SK-N-SH (cell line): ENCODE results near the gene PTS. TPM values are rescaled to one million over a fixed set of nuclear protein-coding genes. Genes with fewer than 3 reads are reported as not detected.
"Not testable (repeated sequence)": the region's sequence is repeated elsewhere in the genome, so short reads cannot be mapped to it uniquely, and the experiment has no call there.

Experiments used
- CTCF ChIA-PET: fragments of 300-600, 350-600 bp; formaldehyde crosslinking; extraction: SDS; loops from one replicate; lab custom pipeline; 2021; lab: Yijun Ruan, JAX
- POLR2A ChIA-PET: fragments of 350-600 bp; sonication (Branson Sonifier 250); formaldehyde crosslinking; extraction: SDS; loops from one replicate; lab custom pipeline; 2020; ENCODE audit warnings: antibody characterized with exemption, inconsistent platforms; lab: Yijun Ruan, JAX
- DNase-seq: peaks from one replicate; pipeline ENCODE4 v3.0.0; 2012
- H2AFZ ChIP-seq: fragments of 200-600 bp; sonication (generic); 2 replicates; pipeline ENCODE4 v1.8.1; 2016; ENCODE audit warnings: antibody characterized with exemption, mild to moderate bottlenecking, low read depth
- H3F3A ChIP-seq: fragments of 200-600 bp; sonication (generic); replicated peaks from 2 replicates; pipeline ENCODE3; 2016; ENCODE audit warnings: antibody characterized with exemption, mild to moderate bottlenecking; ENCODE audit not compliant: insufficient read depth
- H3K27ac ChIP-seq, 2 experiments: fragments of 200-500 bp in 1 of 2; fragments of 200-600 bp in 1 of 2; sonication (Bioruptor generic) in 1 of 2; sonication (generic), shearing (Covaris generic) in 1 of 2; 2 replicates each; pipeline versions ENCODE4 v1.5.1 to v1.6.1; 2014 to 2016; ENCODE audit warnings: low read depth in 2 of 2, inconsistent platforms in 1 of 2, low read length in 1 of 2, mild to moderate bottlenecking in 1 of 2, mixed read lengths in 1 of 2
- H3K27me3 ChIP-seq: fragments of 200-600 bp; sonication (generic), shearing (Covaris generic); 2 replicates; pipeline ENCODE4 v1.6.1; 2016; ENCODE audit warnings: mixed run types; ENCODE audit not compliant: insufficient read depth
- H3K36me3 ChIP-seq, 2 experiments: fragments of 200-500 bp in 1 of 2; fragments of 200-600 bp in 1 of 2; sonication (Bioruptor generic) in 1 of 2; sonication (generic) in 1 of 2; replicated peaks in 1 of 2; 2 replicates each; pipeline versions ENCODE3 to v1.5.1; 2014 to 2016; ENCODE audit warnings: low read length in 1 of 2, mild to moderate bottlenecking in 1 of 2; ENCODE audit not compliant: insufficient read depth in 2 of 2, control insufficient read depth in 1 of 2
- H3K4me1 ChIP-seq, 2 experiments: fragments of 200-500 bp in 1 of 2; fragments of 200-600 bp in 1 of 2; sonication (Bioruptor generic) in 1 of 2; sonication (generic), shearing (Covaris generic) in 1 of 2; 2 replicates each; pipeline versions ENCODE4 v1.5.1 to v1.6.1; 2014 to 2016; ENCODE audit warnings: low read depth in 1 of 2, low read length in 1 of 2, mixed run types in 1 of 2; ENCODE audit not compliant: insufficient read depth in 2 of 2, control insufficient read depth in 1 of 2
- H3K4me2 ChIP-seq: fragments of 200-600 bp; sonication (generic), shearing (Covaris generic); 2 replicates; pipeline ENCODE4 v1.6.1; 2017; ENCODE audit warnings: mixed run types
- H3K4me3 ChIP-seq, 2 experiments: fragments of 200-500 bp in 1 of 2; fragments of 200-600 bp in 1 of 2; sonication (Bioruptor generic) in 1 of 2; sonication (generic), shearing (Covaris generic) in 1 of 2; 2 replicates each; pipeline versions ENCODE4 v1.5.1 to v1.8.1; 2014 to 2016; ENCODE audit warnings: low read depth in 2 of 2, inconsistent platforms in 1 of 2, low read length in 1 of 2, mild to moderate bottlenecking in 1 of 2, mixed read lengths in 1 of 2, moderate library complexity in 1 of 2
- H3K79me2 ChIP-seq: fragments of 200-600 bp; sonication (generic); 2 replicates; pipeline ENCODE4 v1.8.1; 2017; ENCODE audit warnings: mild to moderate bottlenecking; ENCODE audit not compliant: insufficient read depth
- H3K9ac ChIP-seq: fragments of 200-600 bp; sonication (generic); 2 replicates; pipeline ENCODE4 v1.6.1; 2017; ENCODE audit warnings: mixed run types
- H3K9me2 ChIP-seq: fragments of 200-600 bp; sonication (generic); 2 replicates; pipeline ENCODE4 v1.6.1; 2017; ENCODE audit warnings: mixed run types
- H3K9me3 ChIP-seq: fragments of 200-600 bp; sonication (generic); 2 replicates; pipeline ENCODE4 v1.6.1; 2017; ENCODE audit warnings: mixed run types, mild to moderate bottlenecking, moderate library complexity
- H4K20me1 ChIP-seq: fragments of 200-600 bp; sonication (generic); 2 replicates; pipeline ENCODE4 v1.6.1; 2017; ENCODE audit warnings: mild to moderate bottlenecking, mixed run types; ENCODE audit not compliant: insufficient read depth
- EZH2phosphoT487 ChIP-seq: fragments of 200-600 bp; sonication (generic); IDR thresholded peaks from 2 replicates; pipeline ENCODE4 v1.6.1; 2017; ENCODE audit warnings: low read depth, mixed run types, mild to moderate bottlenecking, antibody characterized with exemption, moderate library complexity, borderline replicate concordance
- FOSL2 ChIP-seq: IDR thresholded peaks from 2 replicates; pipeline ENCODE4 v1.4.0; 2012; ENCODE audit warnings: low read depth, mild to moderate bottlenecking, moderate library complexity, borderline replicate concordance
- FOXJ3 ChIP-seq: sonication (generic); formaldehyde crosslinking; IDR thresholded peaks from 2 replicates; pipeline ENCODE4 v1.5.1; 2020; ENCODE audit warnings: mild to moderate bottlenecking, missing genetic modification reagents
- MXI1 ChIP-seq: IDR thresholded peaks from 2 replicates; pipeline ENCODE4 v1.6.1; 2012; ENCODE audit warnings: mild to moderate bottlenecking, low read depth, low read length, improper control_type of control experiment
- NFIC ChIP-seq: IDR thresholded peaks from 2 replicates; pipeline ENCODE4 v1.4.0; 2012; ENCODE audit warnings: borderline replicate concordance
- RXRA ChIP-seq: IDR thresholded peaks from 2 replicates; pipeline ENCODE4 v1.4.0; 2012; ENCODE audit warnings: low read depth, mild to moderate bottlenecking, borderline replicate concordance
- SMC3 ChIP-seq: IDR thresholded peaks from 2 replicates; pipeline ENCODE4 v1.6.1; 2012; ENCODE audit warnings: low read depth, low read length, improper control_type of control experiment
- WGBS: methylation state at CpG from one replicate; pipeline ENCODE4 v1.1.6; 2017; ENCODE audit warnings: low lambda C conversion rate; 5-methylcytosine and 5-hydroxymethylcytosine counted together
- polyA plus RNA-seq, 3 experiments: library from polyadenylated mRNA; depleted of rRNA; stranded (reverse); fragments of >200 nt; gene quantifications; 2 replicates each; pipeline ENCODE4 v1.2.3, GENCODE V29; 2012
- TF ChIP-seq, protein P1 (sequence below): IDR thresholded peaks from 2 replicates; pipeline ENCODE4 v1.6.1; 2012; ENCODE audit warnings: mild to moderate bottlenecking, low read depth, low read length, moderate library complexity
- TF ChIP-seq, protein P2 (sequence below): fragments of 150-350 bp; IDR thresholded peaks from 2 replicates; pipeline ENCODE4 v1.6.1; 2017; ENCODE audit warnings: antibody characterized with exemption, low read length, low read depth, borderline replicate concordance
- TF ChIP-seq, protein P3 (sequence below): IDR thresholded peaks from 2 replicates; pipeline ENCODE4; 2012
- TF ChIP-seq, protein P4 (sequence below): IDR thresholded peaks from 2 replicates; pipeline ENCODE4 v1.4.0; 2012; ENCODE audit warnings: low read depth, borderline replicate concordance

PTS gene
- polyA plus RNA-seq, 1 of the 3 experiments (the other 2 are of a cell fraction), result 54.0 TPM

DNA sequence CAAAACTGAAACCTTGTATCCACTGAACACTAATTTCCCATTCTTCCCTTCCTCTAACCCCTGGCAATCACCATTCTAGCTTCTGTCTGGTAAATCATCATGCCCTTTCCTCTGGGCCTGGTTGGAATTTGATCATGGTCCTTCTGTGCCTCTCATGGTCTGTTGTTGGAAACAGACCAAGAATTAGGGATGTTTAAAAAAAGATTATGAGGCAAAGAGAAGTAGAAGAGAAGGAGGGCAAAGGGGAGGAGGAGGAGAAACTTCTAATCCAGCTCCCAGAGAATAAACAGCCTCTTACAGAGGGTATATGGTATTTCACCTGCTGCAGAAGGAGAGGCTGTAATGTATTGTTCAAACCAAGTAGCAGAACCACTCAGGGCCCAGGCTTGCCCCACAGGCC is 40.3 kb upstream of the PTS start (continued):
- TF ChIP-seq, protein P1, sequence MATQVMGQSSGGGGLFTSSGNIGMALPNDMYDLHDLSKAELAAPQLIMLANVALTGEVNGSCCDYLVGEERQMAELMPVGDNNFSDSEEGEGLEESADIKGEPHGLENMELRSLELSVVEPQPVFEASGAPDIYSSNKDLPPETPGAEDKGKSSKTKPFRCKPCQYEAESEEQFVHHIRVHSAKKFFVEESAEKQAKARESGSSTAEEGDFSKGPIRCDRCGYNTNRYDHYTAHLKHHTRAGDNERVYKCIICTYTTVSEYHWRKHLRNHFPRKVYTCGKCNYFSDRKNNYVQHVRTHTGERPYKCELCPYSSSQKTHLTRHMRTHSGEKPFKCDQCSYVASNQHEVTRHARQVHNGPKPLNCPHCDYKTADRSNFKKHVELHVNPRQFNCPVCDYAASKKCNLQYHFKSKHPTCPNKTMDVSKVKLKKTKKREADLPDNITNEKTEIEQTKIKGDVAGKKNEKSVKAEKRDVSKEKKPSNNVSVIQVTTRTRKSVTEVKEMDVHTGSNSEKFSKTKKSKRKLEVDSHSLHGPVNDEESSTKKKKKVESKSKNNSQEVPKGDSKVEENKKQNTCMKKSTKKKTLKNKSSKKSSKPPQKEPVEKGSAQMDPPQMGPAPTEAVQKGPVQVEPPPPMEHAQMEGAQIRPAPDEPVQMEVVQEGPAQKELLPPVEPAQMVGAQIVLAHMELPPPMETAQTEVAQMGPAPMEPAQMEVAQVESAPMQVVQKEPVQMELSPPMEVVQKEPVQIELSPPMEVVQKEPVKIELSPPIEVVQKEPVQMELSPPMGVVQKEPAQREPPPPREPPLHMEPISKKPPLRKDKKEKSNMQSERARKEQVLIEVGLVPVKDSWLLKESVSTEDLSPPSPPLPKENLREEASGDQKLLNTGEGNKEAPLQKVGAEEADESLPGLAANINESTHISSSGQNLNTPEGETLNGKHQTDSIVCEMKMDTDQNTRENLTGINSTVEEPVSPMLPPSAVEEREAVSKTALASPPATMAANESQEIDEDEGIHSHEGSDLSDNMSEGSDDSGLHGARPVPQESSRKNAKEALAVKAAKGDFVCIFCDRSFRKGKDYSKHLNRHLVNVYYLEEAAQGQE, result no peak
- no peak for TF ChIP-seq NFIC
- TF ChIP-seq, protein P2, sequence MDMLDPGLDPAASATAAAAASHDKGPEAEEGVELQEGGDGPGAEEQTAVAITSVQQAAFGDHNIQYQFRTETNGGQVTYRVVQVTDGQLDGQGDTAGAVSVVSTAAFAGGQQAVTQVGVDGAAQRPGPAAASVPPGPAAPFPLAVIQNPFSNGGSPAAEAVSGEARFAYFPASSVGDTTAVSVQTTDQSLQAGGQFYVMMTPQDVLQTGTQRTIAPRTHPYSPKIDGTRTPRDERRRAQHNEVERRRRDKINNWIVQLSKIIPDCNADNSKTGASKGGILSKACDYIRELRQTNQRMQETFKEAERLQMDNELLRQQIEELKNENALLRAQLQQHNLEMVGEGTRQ, result no peak

DNA sequence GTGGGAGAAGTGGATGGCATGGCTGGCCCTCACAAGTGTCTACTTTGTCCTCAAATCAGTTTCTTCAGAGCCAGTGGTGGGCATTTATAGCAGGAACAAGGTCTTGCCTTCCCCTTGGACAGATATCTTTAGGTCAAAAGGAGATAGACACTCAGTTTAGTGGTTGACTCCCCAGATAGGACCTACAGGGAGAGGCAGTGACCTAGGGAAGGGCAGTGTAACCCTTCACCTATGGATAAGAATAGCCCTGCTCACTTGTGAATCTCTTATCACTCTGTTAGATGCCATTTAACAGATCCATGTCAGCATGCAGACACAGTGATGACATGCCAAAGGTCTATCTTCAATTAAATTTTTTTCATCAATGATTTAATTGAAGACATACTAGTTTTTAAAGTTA is 39.9 kb upstream of the PTS start:
- no peaks in the 10 kb centered on the region for H3K9me2 ChIP-seq
- H4K20me1 ChIP-seq, result no peaks in the 10 kb centered on the region
- no peak overlapping the region for H3K9ac ChIP-seq
- no peak overlapping the region for H3K4me2 ChIP-seq
- H3F3A ChIP-seq, result no peaks in the 10 kb centered on the region
- no peak overlapping the region for H3K27ac ChIP-seq
- DNase-seq, result no peak
- no peak overlapping the region for H3K4me3 ChIP-seq
- H3K79me2 ChIP-seq, result no peaks in the 10 kb centered on the region
- ChIA-PET POLR2A (no interaction called here), CTCF (interaction anchor here (1.8 kb wide), 1 partner anchor 11 kb away, joined by 3 read pairs; the partner anchor contains the start of gene BCO2)
- H3K9me3 ChIP-seq, result no peaks in the 10 kb centered on the region
- no peaks in the 10 kb centered on the region for H3K27me3 ChIP-seq
- no peaks in the 10 kb centered on the region; a peak in 1 of 4 replicates for H3K4me1 ChIP-seq
- TF ChIP-seq EZH2phosphoT487 (no peak), FOSL2 (no peak), FOXJ3 (no peak), MXI1 (no peak), RXRA (no peak), SMC3 (no peak)
- TF ChIP-seq, protein P3, sequence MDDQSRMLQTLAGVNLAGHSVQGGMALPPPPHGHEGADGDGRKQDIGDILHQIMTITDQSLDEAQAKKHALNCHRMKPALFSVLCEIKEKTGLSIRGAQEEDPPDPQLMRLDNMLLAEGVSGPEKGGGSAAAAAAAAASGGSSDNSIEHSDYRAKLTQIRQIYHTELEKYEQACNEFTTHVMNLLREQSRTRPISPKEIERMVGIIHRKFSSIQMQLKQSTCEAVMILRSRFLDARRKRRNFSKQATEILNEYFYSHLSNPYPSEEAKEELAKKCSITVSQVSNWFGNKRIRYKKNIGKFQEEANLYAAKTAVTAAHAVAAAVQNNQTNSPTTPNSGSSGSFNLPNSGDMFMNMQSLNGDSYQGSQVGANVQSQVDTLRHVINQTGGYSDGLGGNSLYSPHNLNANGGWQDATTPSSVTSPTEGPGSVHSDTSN, result no peak
- TF ChIP-seq, protein P4, sequence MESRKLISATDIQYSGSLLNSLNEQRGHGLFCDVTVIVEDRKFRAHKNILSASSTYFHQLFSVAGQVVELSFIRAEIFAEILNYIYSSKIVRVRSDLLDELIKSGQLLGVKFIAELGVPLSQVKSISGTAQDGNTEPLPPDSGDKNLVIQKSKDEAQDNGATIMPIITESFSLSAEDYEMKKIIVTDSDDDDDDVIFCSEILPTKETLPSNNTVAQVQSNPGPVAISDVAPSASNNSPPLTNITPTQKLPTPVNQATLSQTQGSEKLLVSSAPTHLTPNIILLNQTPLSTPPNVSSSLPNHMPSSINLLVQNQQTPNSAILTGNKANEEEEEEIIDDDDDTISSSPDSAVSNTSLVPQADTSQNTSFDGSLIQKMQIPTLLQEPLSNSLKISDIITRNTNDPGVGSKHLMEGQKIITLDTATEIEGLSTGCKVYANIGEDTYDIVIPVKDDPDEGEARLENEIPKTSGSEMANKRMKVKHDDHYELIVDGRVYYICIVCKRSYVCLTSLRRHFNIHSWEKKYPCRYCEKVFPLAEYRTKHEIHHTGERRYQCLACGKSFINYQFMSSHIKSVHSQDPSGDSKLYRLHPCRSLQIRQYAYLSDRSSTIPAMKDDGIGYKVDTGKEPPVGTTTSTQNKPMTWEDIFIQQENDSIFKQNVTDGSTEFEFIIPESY, result no peak
- no peaks in the 10 kb centered on the region for H3K36me3 ChIP-seq
- no peak overlapping the region for H2AFZ ChIP-seq

DNA sequence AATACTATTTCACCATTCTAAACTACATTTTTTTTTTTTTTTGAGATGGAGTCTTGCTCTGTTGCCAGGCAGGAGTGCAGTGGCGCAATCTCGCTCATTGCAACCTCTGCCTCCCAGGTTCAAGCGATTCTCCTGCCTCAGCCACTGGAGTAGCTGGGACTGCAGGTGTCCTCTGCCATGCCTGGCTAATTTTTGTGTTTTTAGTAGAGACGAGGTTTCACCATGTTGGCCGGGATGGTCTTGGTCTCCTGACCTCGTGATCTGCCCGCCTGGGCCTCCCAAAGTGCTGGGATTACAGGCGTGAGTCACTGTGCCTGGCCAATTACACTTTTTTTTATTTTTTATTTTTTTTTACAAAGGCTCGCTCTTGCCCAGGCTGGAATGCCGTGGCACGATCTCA is 31.1 kb upstream of the PTS start:
- H3K4me2 ChIP-seq, H3K4me3 ChIP-seq, H3K4me1 ChIP-seq, H2AFZ ChIP-seq, H3K9ac ChIP-seq, POLR2A ChIA-PET, H3K9me3 ChIP-seq, DNase-seq, H3K27ac ChIP-seq, H3F3A ChIP-seq, H3K79me2 ChIP-seq, H3K36me3 ChIP-seq, H4K20me1 ChIP-seq, H3K27me3 ChIP-seq, H3K9me2 ChIP-seq: not testable (repeated sequence)
- WGBS, result 85% methylated on average over 11 of the region's 11 CpGs
- CTCF ChIA-PET, result interaction anchor here (1.5 kb wide), 1 partner anchor 20 kb away, joined by 6 read pairs; the partner anchor contains the start of gene BCO2
